Activated naive CD8-positive, alpha-beta T cell (primary cell): ENCODE data around the gene IQCK.

Experiments
- H3K27ac Mint-ChIP-seq: one replicate; pipeline ENCODE4 v1.8.0; 2021; ENCODE audit warnings: mixed read lengths
- H3K27me3 Mint-ChIP-seq: one replicate; pipeline ENCODE4 v1.8.0; 2021; ENCODE audit warnings: mixed read lengths
- H3K36me3 Mint-ChIP-seq: one replicate; pipeline ENCODE4 v1.8.0; 2021; ENCODE audit warnings: mixed read lengths
- H3K4me1 Mint-ChIP-seq: one replicate; pipeline ENCODE4 v1.8.0; 2021; ENCODE audit warnings: low read depth, mixed read lengths
- H3K4me3 Mint-ChIP-seq: one replicate; pipeline ENCODE4 v1.8.0; 2021; ENCODE audit warnings: mild to moderate bottlenecking, mixed read lengths
- H3K9me3 Mint-ChIP-seq: one replicate; pipeline ENCODE4 v1.8.0; 2021; ENCODE audit warnings: low read depth, mixed read lengths

The IQCK gene

DNA sequence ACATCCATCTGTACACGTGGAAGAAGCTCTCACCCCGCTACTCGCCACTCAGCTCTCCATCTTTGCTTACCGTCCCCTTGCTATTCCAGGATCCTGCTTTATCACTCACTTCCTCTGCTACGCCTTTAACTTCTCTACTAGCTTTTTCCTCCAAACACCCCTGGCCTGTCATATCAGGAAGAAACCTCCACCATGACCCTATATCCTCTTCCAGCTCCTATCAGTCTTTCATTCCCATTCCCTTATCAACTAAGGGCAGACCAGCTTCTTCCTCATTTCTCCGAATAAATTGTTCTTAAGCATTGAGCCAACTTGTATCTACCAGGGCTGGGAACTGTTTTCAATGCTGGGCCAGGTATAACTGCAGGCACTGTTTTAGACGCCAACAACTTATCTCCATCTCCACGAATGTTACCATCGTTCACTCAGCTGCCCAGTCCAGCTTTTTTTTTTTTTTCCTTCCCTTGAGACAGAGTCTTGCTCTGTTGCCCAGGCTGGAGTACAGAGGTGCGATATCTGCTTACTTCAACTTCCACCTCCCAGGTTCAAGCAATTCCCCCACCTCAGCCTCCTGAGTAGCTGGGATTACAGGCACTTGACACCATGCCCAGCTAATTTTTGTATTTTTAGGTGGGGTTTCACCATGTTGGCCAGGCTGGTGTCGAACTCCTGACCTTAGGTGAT, 4.3 kb downstream of the IQCK start:
- no peak overlapping the region for H3K27ac Mint-ChIP-seq
- no peaks in the 10 kb centered on the region for H3K27me3 Mint-ChIP-seq
- no peaks in the 10 kb centered on the region for H3K9me3 Mint-ChIP-seq
- peaks cover 3% of the 10 kb centered on the region for H3K36me3 Mint-ChIP-seq
- H3K4me3 Mint-ChIP-seq = no peak overlapping the region
- H3K4me1 Mint-ChIP-seq = peaks cover 6% of the 10 kb centered on the region

DNA sequence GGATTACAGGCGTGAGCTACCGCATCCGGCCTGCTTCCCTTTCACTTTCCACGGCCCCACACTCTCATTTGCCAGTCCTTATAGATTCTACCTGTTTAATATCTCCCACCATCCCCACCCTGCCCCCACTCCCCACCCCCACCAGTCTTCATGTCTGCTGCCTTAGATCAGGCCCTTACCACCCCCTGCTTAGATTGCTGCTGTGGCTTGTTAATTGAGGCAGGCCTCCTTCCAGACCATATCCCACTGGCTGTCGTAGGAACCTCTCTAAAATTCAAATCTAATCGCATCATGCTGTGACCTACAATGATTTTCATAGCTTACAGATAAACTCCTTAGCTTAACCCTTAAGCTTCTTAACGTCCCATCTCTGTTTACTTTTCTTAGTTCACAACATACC, 4.9 kb downstream of the IQCK start:
- peaks cover 5% of the 10 kb centered on the region for H3K4me1 Mint-ChIP-seq
- no peak overlapping the region for H3K27ac Mint-ChIP-seq
- H3K36me3 Mint-ChIP-seq = peaks cover 3% of the 10 kb centered on the region
- no peaks in the 10 kb centered on the region for H3K9me3 Mint-ChIP-seq
- no peak overlapping the region for H3K4me3 Mint-ChIP-seq
- H3K27me3 Mint-ChIP-seq = no peaks in the 10 kb centered on the region

DNA sequence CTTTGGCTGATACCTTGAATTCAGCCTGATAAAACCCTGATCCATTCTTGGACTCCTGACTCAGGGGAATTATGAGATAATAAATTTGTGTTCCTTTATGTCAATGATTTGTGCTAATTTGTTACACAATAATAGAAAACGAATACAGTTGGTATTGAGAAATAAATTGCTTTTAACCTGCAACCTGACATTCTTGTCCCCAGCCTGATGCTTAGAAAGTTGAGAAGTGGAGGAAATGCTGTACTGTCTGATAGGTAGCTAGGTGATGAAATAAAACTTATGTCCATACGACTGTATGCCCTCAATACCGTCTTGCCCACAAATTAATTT, 10.5 kb downstream of the IQCK start:
- H3K27me3 Mint-ChIP-seq = no peaks in the 10 kb centered on the region

DNA sequence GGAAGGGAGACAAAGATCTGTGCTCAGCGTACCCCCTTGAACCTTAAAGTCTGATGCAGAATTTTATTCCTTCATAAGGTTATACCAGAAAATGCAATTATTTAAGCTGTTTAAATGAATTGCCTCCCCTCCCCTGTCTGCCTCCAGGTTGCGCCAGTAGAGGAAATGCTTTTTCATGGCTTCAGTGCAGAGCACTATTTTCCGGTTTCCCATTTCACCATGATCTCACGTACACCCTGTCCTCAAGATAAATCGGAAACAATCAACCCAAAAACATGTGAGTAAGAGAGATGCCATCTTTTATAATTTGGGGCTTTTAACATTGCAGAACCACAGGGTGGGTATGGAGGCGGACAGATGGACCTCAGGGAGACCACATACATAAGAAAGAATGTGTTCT, 15.5 kb downstream of the IQCK start:
- H3K9me3 Mint-ChIP-seq = no peaks in the 10 kb centered on the region
- peaks cover 16% of the 10 kb centered on the region for H3K36me3 Mint-ChIP-seq
- no peak overlapping the region for H3K4me3 Mint-ChIP-seq
- H3K27me3 Mint-ChIP-seq = no peaks in the 10 kb centered on the region
- no peaks in the 10 kb centered on the region for H3K4me1 Mint-ChIP-seq
- no peak overlapping the region for H3K27ac Mint-ChIP-seq

More for the DNA sequence above, 10.5 kb downstream of the IQCK start:
- Mint-ChIP-seq H3K4me1 (peaks cover 1% of the 10 kb centered on the region), H3K9me3 (no peaks in the 10 kb centered on the region), H3K36me3 (peaks cover 7% of the 10 kb centered on the region), H3K4me3 (no peak overlapping the region), H3K27ac (no peak overlapping the region)

DNA sequence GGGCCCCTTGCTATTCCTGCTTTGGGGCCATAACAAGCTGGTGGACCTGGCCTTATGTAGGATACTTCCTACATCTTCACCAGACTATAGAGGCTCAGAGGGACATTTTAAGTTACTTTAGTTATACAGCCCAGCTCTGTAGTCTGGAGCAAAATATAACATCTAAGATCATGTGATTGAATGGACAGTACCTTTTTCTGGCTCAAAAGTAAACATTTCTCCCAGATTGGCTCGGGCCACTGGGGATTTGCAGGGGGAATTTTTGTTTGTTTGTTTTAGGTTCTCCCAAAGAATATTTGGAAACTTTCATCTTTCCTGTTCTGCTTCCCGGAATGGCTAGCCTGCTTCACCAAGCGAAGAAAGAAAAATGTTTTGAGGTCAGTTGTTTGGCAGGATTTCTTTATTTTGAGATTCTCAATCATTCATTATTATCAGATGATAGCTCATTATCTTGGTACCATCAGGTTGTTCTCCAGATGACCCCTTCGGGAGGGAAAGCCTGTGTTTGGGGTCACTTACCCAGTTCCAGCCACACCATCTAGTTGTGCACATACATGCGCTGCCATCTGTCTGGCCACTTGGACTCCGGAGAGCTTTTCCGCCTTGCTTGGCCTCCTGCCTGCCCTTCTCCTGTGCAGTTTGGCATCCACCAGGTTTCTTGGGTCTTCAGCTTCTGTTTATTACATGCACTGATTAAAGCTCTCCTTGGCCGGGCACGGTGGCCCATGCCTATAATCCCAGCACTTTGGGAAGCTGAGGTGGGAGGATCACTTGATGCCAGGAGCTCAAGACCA, 17.2 kb downstream of the IQCK start:
- Mint-ChIP-seq H3K36me3 (peaks cover 20% of the 10 kb centered on the region), H3K27ac (no peak overlapping the region), H3K9me3 (no peaks in the 10 kb centered on the region), H3K4me1 (no peaks in the 10 kb centered on the region), H3K27me3 (no peaks in the 10 kb centered on the region), H3K4me3 (no peak overlapping the region)

DNA sequence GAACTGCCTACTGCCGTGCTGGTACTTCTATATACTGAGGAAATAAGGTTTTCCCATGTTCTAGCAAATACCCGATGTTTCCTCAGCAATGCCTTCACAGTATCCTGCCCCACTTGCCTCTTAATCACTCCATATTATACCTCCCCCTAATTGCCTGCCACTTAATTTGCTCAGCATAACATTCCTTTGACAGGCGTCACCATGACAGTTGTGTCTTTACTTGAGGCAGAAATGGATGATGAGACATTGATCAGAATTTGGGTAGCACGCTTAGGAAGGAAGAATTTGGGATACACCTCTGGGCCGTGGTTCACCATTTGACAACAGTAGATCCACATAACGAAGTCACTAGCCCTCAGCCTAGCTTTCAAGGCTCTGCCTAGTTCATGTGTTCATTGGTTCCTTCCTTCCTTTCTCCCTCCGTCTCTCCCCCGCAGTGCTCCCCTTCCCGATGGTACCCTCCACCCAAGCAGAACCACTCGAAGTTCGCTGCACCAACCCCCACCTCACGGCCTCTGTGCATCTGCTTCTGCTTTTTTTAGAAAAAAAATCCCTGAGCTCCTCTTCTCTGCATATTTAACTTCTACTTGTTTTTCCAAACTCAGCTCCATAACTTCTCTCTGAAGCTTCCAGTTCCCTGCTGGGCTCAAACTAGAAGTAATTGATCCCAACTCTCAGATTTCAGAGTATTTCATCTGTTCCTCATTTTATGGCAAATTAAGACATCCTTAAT, 19.4 kb downstream of the IQCK start:
- no peak overlapping the region for H3K27ac Mint-ChIP-seq
- no peaks in the 10 kb centered on the region for H3K27me3 Mint-ChIP-seq
- peaks cover 16% of the 10 kb centered on the region for H3K36me3 Mint-ChIP-seq
- H3K9me3 Mint-ChIP-seq = no peaks in the 10 kb centered on the region
- H3K4me1 Mint-ChIP-seq = no peaks in the 10 kb centered on the region
- H3K4me3 Mint-ChIP-seq = no peak overlapping the region

DNA sequence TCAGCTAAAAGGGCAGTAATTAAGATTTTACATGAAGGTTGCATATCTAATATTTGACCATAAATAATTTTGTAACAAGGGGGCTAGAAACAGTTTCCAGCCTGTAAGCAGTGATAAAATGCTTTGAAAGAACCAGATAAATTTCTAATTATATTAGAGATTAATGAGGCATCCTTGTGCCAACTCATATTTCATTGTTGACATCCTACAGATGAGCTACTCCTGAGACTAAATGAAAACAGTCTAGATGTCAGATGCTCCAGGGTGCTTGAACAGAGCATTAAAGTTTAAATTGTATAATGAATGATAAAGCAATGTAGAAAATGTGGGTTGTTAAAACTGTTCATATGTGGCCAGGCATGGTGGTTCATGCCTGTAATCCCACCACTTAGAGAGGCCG, 23.3 kb downstream of the IQCK start:
- H3K27ac Mint-ChIP-seq = no peak overlapping the region
- H3K4me3 Mint-ChIP-seq = no peak overlapping the region
- H3K4me1 Mint-ChIP-seq = no peaks in the 10 kb centered on the region
- no peaks in the 10 kb centered on the region for H3K27me3 Mint-ChIP-seq
- no peaks in the 10 kb centered on the region for H3K9me3 Mint-ChIP-seq
- peaks cover 6% of the 10 kb centered on the region for H3K36me3 Mint-ChIP-seq

DNA sequence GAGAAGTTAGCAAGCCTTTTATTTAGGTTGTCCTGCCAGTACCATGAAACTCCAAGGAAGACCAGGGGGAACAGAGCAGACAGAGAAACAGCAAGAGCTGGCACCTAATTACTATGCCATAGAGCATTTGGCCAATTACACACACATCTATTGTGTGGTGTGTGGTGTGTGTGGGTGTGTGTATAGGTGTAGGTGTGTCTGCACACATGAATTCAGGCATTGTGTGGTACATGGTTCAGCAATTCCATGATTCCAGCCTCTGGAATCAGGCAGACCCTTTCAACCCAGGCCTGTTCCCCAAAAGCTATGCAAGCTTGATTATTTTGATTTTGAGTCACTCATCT, 25.7 kb downstream of the IQCK start:
- H3K4me1 Mint-ChIP-seq = no peaks in the 10 kb centered on the region
- peaks cover 4% of the 10 kb centered on the region for H3K36me3 Mint-ChIP-seq
- H3K9me3 Mint-ChIP-seq = no peaks in the 10 kb centered on the region
- H3K27ac Mint-ChIP-seq = no peak overlapping the region
- H3K27me3 Mint-ChIP-seq = no peaks in the 10 kb centered on the region
- H3K4me3 Mint-ChIP-seq = no peak overlapping the region

DNA sequence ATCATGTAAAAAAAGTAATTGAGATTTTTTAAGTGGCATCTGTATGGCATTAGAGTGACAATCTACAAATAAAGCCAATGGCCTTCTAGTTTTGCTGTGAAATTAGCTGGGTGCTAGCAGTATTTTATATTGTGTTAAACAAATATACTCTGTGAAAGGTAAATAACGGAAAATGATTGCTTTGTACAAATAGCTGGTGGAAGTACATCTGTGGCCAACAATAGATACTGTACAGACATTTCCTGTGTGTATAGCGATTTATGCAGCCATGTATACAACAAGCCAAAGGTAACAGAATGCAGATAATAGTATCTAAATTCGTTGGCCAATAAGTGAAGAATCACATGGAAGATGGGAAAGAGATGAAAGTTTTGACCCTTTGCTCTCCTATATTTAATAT, 26.6 kb downstream of the IQCK start:
- no peaks in the 10 kb centered on the region for H3K36me3 Mint-ChIP-seq
- no peaks in the 10 kb centered on the region for H3K27me3 Mint-ChIP-seq
- no peak overlapping the region for H3K4me3 Mint-ChIP-seq
- no peaks in the 10 kb centered on the region for H3K4me1 Mint-ChIP-seq
- H3K9me3 Mint-ChIP-seq = no peaks in the 10 kb centered on the region
- no peak overlapping the region for H3K27ac Mint-ChIP-seq

DNA sequence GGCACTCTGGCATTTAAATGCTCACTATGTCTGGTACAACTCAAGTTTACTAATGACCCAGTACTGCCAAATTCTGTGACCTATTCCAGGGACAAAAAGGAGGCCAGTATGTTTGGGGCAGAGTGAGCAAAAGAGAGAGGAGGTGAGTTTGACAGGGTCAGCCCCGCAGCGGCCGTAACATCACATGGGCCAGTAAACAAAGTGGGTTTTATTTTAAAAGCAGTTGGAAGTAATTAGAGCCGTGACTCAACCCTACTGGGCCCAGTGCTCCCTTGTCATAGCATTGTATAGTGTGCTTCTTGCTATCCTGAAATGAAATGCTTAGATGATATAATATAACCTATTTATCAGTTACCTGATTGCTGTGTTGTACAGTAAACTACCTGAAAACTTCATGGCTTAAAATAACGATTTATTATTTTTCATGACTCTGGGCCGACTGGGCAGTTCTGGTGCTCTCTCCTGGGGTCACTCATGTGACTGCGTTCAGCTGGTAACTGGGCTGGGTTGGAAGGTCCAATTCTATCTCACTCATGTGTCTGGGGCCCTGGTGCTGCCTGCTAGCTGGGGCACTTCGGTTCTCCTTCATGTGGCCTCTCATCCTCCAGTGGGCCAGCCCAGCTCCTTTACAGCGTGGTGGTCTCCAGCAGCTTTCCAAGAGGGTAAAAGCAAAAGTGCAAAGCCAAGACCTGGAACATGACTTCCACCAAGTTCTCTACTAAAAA, 27.4 kb downstream of the IQCK start:
- no peaks in the 10 kb centered on the region for H3K36me3 Mint-ChIP-seq
- H3K27me3 Mint-ChIP-seq = no peaks in the 10 kb centered on the region
- no peaks in the 10 kb centered on the region for H3K9me3 Mint-ChIP-seq
- H3K4me1 Mint-ChIP-seq = no peaks in the 10 kb centered on the region
- no peak overlapping the region for H3K27ac Mint-ChIP-seq
- H3K4me3 Mint-ChIP-seq = no peak overlapping the region

DNA sequence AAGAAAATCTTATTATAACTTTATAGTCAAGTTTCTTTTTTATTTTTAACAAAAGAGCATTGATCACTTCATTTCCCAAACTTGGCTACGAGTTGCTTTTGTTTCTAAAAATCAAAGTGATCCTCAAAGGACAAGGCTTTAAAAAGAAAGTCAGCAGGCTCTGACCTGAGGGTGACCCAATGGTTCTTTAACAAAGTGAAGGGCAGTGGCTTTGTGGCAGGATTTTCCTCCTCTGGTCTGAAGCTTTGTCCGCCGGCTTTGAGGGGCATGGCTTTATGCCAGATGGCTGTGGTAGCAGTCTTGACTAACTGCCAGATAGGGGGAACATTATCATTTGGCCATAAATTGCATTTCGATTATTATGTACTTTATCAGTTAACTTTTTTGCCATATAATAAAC, 28.5 kb downstream of the IQCK start:
- Mint-ChIP-seq H3K4me3 (no peak overlapping the region), H3K27me3 (no peaks in the 10 kb centered on the region), H3K4me1 (no peaks in the 10 kb centered on the region), H3K36me3 (peaks cover 2% of the 10 kb centered on the region), H3K9me3 (no peaks in the 10 kb centered on the region), H3K27ac (no peak overlapping the region)

DNA sequence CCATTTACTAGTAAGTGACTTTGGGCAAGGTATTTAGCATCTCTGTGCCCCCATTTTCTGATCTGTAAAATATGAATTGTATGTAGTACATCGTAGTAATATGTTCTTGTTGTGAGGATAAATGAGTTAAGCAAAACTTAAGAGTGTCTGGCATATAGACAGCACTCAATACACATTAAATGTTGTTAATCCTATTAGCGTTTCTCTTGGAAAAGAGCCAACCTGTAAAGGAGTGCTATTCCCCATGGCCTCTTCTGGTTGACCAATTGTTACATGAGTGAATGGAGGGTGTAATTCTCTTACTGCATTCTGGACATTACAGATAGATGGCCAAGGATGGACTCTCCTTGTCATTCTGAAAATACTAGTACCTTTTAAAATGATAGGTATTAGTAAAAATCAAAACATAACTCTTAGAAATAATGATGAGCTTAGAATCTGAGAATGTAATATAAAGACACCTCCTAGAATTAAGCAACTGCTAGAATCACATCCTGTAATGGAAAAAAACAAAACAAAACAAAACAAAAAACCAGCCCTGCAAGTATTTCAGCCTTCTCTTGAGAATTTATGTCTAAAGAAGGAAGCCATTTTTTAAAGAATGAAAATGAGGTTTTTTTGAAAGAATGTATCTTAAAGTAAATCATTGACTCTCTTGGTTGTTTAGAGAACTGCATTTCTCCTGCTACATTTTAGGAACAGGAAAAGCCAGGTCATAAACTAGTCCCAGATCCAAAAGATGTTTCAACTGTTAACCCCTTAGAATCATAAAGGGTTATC, 30.5 kb downstream of the IQCK start:
- no peak overlapping the region for H3K4me3 Mint-ChIP-seq
- H3K36me3 Mint-ChIP-seq = peaks cover 2% of the 10 kb centered on the region
- H3K9me3 Mint-ChIP-seq = no peaks in the 10 kb centered on the region
- H3K4me1 Mint-ChIP-seq = no peaks in the 10 kb centered on the region
- H3K27me3 Mint-ChIP-seq = no peaks in the 10 kb centered on the region
- H3K27ac Mint-ChIP-seq = no peak overlapping the region

DNA sequence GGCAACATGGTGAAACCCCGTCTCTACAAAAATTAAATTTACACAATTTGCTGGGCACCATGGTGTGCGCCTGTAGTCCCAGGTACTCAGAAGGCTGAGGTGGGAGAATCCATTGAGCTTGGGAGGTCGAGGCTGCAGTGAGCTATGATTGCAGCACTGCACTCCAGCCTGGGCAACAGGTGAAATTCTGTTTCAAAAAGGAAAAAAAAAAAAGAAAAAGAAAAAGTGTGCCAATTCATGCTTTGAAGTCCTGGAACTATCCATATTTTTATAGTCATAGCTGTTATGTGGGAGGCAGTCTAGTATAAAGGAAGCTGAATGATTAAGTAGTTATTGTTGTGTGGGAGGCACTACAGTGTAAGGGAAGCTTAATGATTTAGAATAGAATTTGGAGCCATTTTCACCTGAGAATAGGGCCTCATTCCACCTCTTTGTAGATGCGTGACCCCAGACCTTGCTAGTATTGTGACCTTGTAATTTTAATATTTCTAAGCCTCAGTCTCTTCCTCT, 31.6 kb downstream of the IQCK start:
- no peak overlapping the region for H3K4me3 Mint-ChIP-seq
- no peaks in the 10 kb centered on the region for H3K4me1 Mint-ChIP-seq
- H3K36me3 Mint-ChIP-seq = peaks cover 2% of the 10 kb centered on the region
- no peak overlapping the region for H3K27ac Mint-ChIP-seq
- H3K27me3 Mint-ChIP-seq = no peaks in the 10 kb centered on the region
- H3K9me3 Mint-ChIP-seq = no peaks in the 10 kb centered on the region
